Liver (tissue), 9 donors: ENCODE results near the gene FUCA1. TPM values are rescaled to one million over a fixed set of nuclear protein-coding genes. Genes with fewer than 3 reads are reported as not detected.

Source experiments
- DNase-seq: peaks from one replicate; pipeline ENCODE4 v3.0.0-alpha.2; 2017; ENCODE audit warnings: low spot score
- H3K27ac ChIP-seq, 2 donors: one replicate each; pipeline ENCODE4 v1.7.0; 2013; ENCODE audit warnings: inconsistent platforms in 2 of 2, low read length in 2 of 2, control low read depth in 1 of 2, low read depth in 1 of 2, mild to moderate bottlenecking in 1 of 2
- H3K27me3 ChIP-seq, 4 donors: one replicate each; pipeline versions ENCODE4 v1.6.1 to v1.7.0; 2013; ENCODE audit warnings: low read length in 3 of 4, inconsistent platforms in 1 of 4, mild to moderate bottlenecking in 1 of 4, moderate library complexity in 1 of 4; ENCODE audit not compliant: control insufficient read depth in 4 of 4, insufficient read depth in 4 of 4
- H3K36me3 ChIP-seq, 4 donors: one replicate each; pipeline versions ENCODE4 v1.6.1 to v1.7.0; 2013; ENCODE audit warnings: low read length in 3 of 4, mild to moderate bottlenecking in 3 of 4, low read depth in 1 of 4, moderate library complexity in 1 of 4; ENCODE audit not compliant: control insufficient read depth in 4 of 4, insufficient read depth in 3 of 4
- H3K4me1 ChIP-seq, 4 donors: one replicate each; pipeline versions ENCODE4 v1.6.1 to v1.7.0; 2013; ENCODE audit warnings: low read length in 3 of 4, mild to moderate bottlenecking in 3 of 4, moderate library complexity in 1 of 4; ENCODE audit not compliant: control insufficient read depth in 4 of 4, insufficient read depth in 4 of 4
- H3K4me3 ChIP-seq, 3 donors: one replicate each; pipeline versions ENCODE4 v1.6.1 to v1.7.0; 2013; ENCODE audit warnings: low read length in 3 of 3, control low read depth in 1 of 3, low read depth in 1 of 3, mild to moderate bottlenecking in 1 of 3
- H3K9ac ChIP-seq, 2 donors: one replicate each; pipeline ENCODE4 v1.7.0; 2013; ENCODE audit warnings: low read length in 2 of 2, mild to moderate bottlenecking in 2 of 2, moderate library complexity in 2 of 2, control low read depth in 1 of 2, low read depth in 1 of 2
- H3K9me3 ChIP-seq, 4 donors: one replicate each; pipeline versions ENCODE4 v1.6.1 to v1.7.0; 2013; ENCODE audit warnings: low read length in 3 of 4; ENCODE audit not compliant: control insufficient read depth in 4 of 4
- ATF3 ChIP-seq: IDR thresholded peaks from 2 replicates; pipeline ENCODE4 v1.6.1; 2016; ENCODE audit warnings: antibody characterized with exemption
- CTCF ChIP-seq: fragments of 150-350 bp; IDR thresholded peaks from 2 replicates; pipeline ENCODE4 v1.5.1; 2017; ENCODE audit warnings: improper control_type of control experiment, low read depth, low read length; ENCODE audit not compliant: missing input control
- EGR1 ChIP-seq, 2 donors: IDR thresholded peaks; 2 replicates each; pipeline ENCODE4 v1.6.1; 2016 to 2018; ENCODE audit warnings: antibody characterized with exemption in 2 of 2, low read depth in 2 of 2
- FOXA1 ChIP-seq: IDR thresholded peaks from 2 replicates; pipeline ENCODE4 v1.6.1; 2016; ENCODE audit warnings: antibody characterized with exemption
- FOXA2 ChIP-seq: IDR thresholded peaks from 2 replicates; pipeline ENCODE4 v1.6.1; 2016; ENCODE audit warnings: antibody characterized with exemption
- GABPA ChIP-seq, 2 donors: IDR thresholded peaks in 1 of 2; conservative IDR thresholded peaks in 1 of 2; 2 replicates each; pipeline ENCODE4 v1.6.1; 2016; ENCODE audit warnings: antibody characterized with exemption in 2 of 2, mild to moderate bottlenecking in 1 of 2, moderate library complexity in 1 of 2
- HNF4A ChIP-seq, 2 donors: conservative IDR thresholded peaks; 2 replicates each; pipeline ENCODE4 v1.6.1; 2016; ENCODE audit warnings: antibody characterized with exemption in 2 of 2, mild to moderate bottlenecking in 2 of 2
- HNF4G ChIP-seq: IDR thresholded peaks from 2 replicates; pipeline ENCODE4 v1.6.1; 2016; ENCODE audit warnings: antibody characterized with exemption
- JUND ChIP-seq, 2 donors: IDR thresholded peaks; 2 replicates each; pipeline ENCODE4 v1.6.1; 2016; ENCODE audit warnings: antibody characterized with exemption in 2 of 2
- MAX ChIP-seq: IDR thresholded peaks from 2 replicates; pipeline ENCODE4 v1.6.1; 2016; ENCODE audit warnings: antibody characterized with exemption
- NR2F2 ChIP-seq: IDR thresholded peaks from 2 replicates; pipeline ENCODE4 v1.6.1; 2016; ENCODE audit warnings: antibody characterized with exemption
- RAD21 ChIP-seq, 2 donors: IDR thresholded peaks; 2 replicates each; pipeline ENCODE4 v1.6.1; 2016; ENCODE audit warnings: antibody characterized with exemption in 2 of 2, mild to moderate bottlenecking in 2 of 2
- REST ChIP-seq: IDR thresholded peaks from 2 replicates; pipeline ENCODE4 v1.6.1; 2016; ENCODE audit warnings: antibody characterized with exemption, mild to moderate bottlenecking
- RXRA ChIP-seq, 2 donors: IDR thresholded peaks; 2 replicates each; pipeline ENCODE4 v1.6.1; 2017 to 2018; ENCODE audit warnings: antibody characterized with exemption in 2 of 2, mild to moderate bottlenecking in 1 of 2
- SP1 ChIP-seq: IDR thresholded peaks from 2 replicates; pipeline ENCODE4 v1.6.1; 2018; ENCODE audit warnings: antibody characterized with exemption, mild to moderate bottlenecking
- TAF1 ChIP-seq: conservative IDR thresholded peaks from 2 replicates; pipeline ENCODE4 v1.6.1; 2016; ENCODE audit warnings: antibody characterized with exemption, mild to moderate bottlenecking
- YY1 ChIP-seq: IDR thresholded peaks from 2 replicates; pipeline ENCODE4 v1.6.1; 2016; ENCODE audit warnings: antibody characterized with exemption, mild to moderate bottlenecking
- ZBTB33 ChIP-seq: IDR thresholded peaks from 2 replicates; pipeline ENCODE4 v1.6.1; 2016; ENCODE audit warnings: antibody characterized with exemption
- WGBS: extraction: QIAGEN DNeasy Blood & Tissue Kit; methylation state at CpG from one replicate; pipeline ENCODE4 v1.1.7; 2013; 5-methylcytosine and 5-hydroxymethylcytosine counted together
- polyA plus RNA-seq, 2 donors: library from polyadenylated mRNA; stranded (reverse) in 1 of 2; unstranded in 1 of 2; fragments of 200-250 nt in 1 of 2; fragments of >200 nt in 1 of 2; fragmentation: Nextera tagmentation in 1 of 2; extraction: Ambion mirVana in 1 of 2; gene quantifications; one replicate each; pipeline versions ENCODE4 v1.2.1 to v1.2.3, GENCODE V29; 2013 to 2015
- total RNA-seq, 2 donors: library from RNA; depleted of rRNA; stranded (reverse); fragments of >200 nt; gene quantifications; one replicate each; pipeline ENCODE4 v1.2.3, GENCODE V29; 2014
- donor health status: healthy.
- donor health status: healthy.
- donor health status: healthy.
- donor health status: healthy.
- donor health status: healthy.

FUCA1 gene
- total and polyA plus RNA-seq, 4 donors: 33.8 to 58.0 (median 44.7) TPM

GRCh38 chr1:23910553-23911246 is 42.6 kb upstream of the FUCA1 start:
- 79% methylated on average over 11 of the region's 11 CpGs for WGBS
- no peaks in the 10 kb centered on the region for H3K9me3 ChIP-seq
- no peak overlapping the region for H3K9ac ChIP-seq
- no peak overlapping the region for H3K4me3 ChIP-seq
- H3K36me3 ChIP-seq: no peaks in the 10 kb centered on the region
- H3K4me1 ChIP-seq: peaks cover 0 to 7% (median 0%) of the 10 kb centered on the region in 4 donors
- no peak for DNase-seq
- TF ChIP-seq ATF3 (no peak), RXRA (IDR thresholded peaks at IDR 0.05) (no peak), HNF4G (no peak), RAD21 (IDR thresholded peaks at IDR 0.05) (no peak), JUND (IDR thresholded peaks at IDR 0.05) (no peak), ZBTB33 (no peak), YY1 (no peak), CTCF (no peak), EGR1 (IDR thresholded peaks at IDR 0.05; ENCODE audit: low read depth in 2 of 2) (no peak), NR2F2 (no peak), FOXA2 (no peak), TAF1 (no peak)
- H3K27me3 ChIP-seq: no peaks in the 10 kb centered on the region
- no peak overlapping the region for H3K27ac ChIP-seq

GRCh38 chr1:23910144-23910543 is 42.1 kb upstream of the FUCA1 start:
- H3K4me1 ChIP-seq: peaks cover 0 to 7% (median 0%) of the 10 kb centered on the region in 4 donors

More at GRCh38 chr1:23910144-23910543, 42.1 kb upstream of the FUCA1 start:
- Histone ChIP-seq H3K27me3 (no peaks in the 10 kb centered on the region), H3K9me3 (no peaks in the 10 kb centered on the region), H3K9ac (no peak overlapping the region), H3K27ac (no peak overlapping the region), H3K36me3 (no peaks in the 10 kb centered on the region), H3K4me3 (no peak overlapping the region)
- no peak for DNase-seq
- 93% methylated on average over 8 of the region's 8 CpGs for WGBS
- TF ChIP-seq HNF4A (conservative IDR thresholded peaks at IDR 0.05) (no peak), FOXA1 (no peak), ZBTB33 (no peak), REST (no peak), RXRA (IDR thresholded peaks at IDR 0.05) (no peak), GABPA (IDR thresholded peaks at IDR 0.05 in 1 of 2, conservative IDR thresholded peaks at IDR 0.05 in 1 of 2) (no peak), CTCF (no peak), SP1 (no peak), EGR1 (IDR thresholded peaks at IDR 0.05; ENCODE audit: low read depth in 2 of 2) (no peak), NR2F2 (no peak), FOXA2 (no peak), JUND (IDR thresholded peaks at IDR 0.05) (no peak), HNF4G (no peak), MAX (no peak), ATF3 (no peak)
